Astrocyte of the cerebellum (primary cell): Measurements from ENCODE around the gene GSE1.

Experiments used
- DNase-seq: peaks from one replicate; pipeline ENCODE4 v3.0.0-alpha.2; 2011; ENCODE audit warnings: low read depth
- H3K4me3 ChIP-seq: 2 replicates; pipeline ENCODE4 v1.5.1; 2011; ENCODE audit warnings: mild to moderate bottlenecking, low read depth, low read length, moderate library complexity
- in situ Hi-C: cut with HindIII; loops from 2 replicates; pipeline ENCODE4 v1.10.0; 2017; ENCODE audit warnings: low sequenced_read_pairs
- TF ChIP-seq, protein P1 (sequence below): IDR thresholded peaks from 2 replicates; pipeline ENCODE4 v1.5.1; 2012; ENCODE audit warnings: low read length, low read depth, moderate library complexity, mild to moderate bottlenecking; ENCODE audit errors: missing control alignments

The GSE1 gene

DNA sequence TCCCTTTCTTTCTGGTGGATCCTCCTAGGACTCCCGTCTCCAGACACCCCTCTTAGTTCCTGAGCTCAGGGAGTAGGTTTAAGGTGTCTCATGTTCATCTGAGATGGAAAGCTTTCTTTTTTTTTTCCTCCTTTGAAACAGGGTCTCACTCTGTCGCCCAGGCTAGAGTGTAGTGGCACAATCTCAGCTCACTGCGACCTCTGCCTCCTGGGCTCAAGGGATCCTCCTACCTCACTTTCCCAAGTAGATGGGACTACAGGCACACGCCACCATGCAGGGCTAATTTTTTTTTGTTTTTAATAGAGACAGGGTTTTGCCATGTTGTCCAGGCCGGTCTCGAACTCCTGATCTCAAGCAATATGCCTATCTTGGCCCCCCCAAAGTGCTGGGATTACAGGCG lies 3.6 kb upstream of the GSE1 start:
- in situ Hi-C loops, result no loop called here
- H3K4me3 ChIP-seq, result no peak overlapping the region
- TF ChIP-seq, protein P1, sequence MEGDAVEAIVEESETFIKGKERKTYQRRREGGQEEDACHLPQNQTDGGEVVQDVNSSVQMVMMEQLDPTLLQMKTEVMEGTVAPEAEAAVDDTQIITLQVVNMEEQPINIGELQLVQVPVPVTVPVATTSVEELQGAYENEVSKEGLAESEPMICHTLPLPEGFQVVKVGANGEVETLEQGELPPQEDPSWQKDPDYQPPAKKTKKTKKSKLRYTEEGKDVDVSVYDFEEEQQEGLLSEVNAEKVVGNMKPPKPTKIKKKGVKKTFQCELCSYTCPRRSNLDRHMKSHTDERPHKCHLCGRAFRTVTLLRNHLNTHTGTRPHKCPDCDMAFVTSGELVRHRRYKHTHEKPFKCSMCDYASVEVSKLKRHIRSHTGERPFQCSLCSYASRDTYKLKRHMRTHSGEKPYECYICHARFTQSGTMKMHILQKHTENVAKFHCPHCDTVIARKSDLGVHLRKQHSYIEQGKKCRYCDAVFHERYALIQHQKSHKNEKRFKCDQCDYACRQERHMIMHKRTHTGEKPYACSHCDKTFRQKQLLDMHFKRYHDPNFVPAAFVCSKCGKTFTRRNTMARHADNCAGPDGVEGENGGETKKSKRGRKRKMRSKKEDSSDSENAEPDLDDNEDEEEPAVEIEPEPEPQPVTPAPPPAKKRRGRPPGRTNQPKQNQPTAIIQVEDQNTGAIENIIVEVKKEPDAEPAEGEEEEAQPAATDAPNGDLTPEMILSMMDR, result no peak
- DNase-seq, result no peak

DNA sequence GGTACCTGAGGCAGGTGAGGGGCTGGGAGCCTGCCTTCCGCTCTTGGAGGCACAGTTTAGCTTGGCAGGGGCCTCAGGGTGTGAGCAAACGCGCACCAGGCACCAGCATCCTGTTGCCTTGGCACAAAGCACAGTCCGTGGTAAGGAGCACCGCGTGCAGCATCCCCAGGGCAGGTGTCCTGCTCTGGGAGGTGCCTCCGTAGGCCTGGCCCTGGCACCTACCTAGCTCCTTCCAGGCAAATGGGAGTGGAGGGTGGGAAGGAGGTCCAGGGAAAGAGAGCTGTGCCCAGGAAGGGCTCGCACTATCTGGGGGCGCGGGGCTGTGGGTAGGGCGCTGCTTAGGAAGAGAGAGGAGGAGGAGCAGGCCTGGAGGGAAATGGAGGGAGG lies 3.1 kb upstream of the GSE1 start:
- in situ Hi-C loops, result no loop called here
- no peak overlapping the region for H3K4me3 ChIP-seq
- TF ChIP-seq, protein P1, result no peak
- DNase-seq, result no peak

DNA sequence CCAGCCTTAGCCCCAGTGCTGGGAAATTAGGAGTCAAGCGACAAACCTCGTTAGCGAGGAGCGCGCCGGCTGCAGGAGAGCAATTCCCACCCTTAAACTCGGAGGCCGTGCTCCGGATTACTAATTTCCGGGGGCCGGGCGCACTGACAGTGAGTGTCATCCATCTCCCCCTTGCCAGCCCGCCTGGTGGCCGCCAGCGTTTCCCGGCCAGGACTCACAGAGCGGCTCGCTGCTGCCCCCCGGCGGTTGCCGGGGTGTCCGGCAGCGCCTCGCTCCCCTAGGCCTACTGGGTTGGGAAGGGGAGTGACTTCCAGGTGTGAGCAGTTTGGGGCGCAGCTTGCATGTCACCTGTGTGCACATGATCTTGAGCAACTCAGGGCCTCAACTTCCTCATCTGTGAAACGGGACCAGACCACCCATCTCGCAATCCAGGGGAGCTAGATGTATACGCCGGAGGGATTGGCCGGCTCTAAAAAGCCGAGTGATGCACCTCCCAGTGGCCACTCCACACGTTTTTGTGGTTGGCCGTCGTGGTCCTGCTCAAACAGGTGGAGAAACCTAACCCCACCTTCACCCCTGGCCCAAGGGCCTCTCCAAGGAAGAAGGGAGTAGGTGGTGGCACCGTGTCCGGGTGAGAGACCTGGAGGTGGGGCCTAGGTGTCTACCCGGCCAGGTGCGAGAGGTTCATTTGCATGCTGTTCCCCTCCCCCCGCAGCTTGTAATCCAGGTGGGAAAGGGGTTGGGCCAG lies 2.5 kb upstream of the GSE1 start:
- no peak for DNase-seq
- TF ChIP-seq, protein P1, result peak; percentile 98
- in situ Hi-C loops, result no loop called here
- H3K4me3 ChIP-seq, result no peak overlapping the region

DNA sequence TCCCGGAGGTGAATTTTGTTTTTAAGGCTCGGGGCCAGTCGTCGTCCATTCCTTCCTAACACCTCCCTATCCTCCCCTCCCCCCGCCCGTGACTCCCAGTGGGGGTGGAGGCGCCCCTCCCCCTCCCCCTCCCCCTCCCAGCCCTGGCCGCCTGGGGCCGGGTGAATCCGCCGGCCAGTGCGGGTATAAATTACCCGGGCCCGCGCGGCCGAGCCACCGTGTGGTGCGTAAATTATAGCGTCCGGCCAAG lies 2.0 kb upstream of the GSE1 start:
- TF ChIP-seq, protein P1, result no peak
- DNase-seq, result no peak
- in situ Hi-C loops, result no loop called here
- H3K4me3 ChIP-seq, result peak overlapping the region; percentile 40

DNA sequence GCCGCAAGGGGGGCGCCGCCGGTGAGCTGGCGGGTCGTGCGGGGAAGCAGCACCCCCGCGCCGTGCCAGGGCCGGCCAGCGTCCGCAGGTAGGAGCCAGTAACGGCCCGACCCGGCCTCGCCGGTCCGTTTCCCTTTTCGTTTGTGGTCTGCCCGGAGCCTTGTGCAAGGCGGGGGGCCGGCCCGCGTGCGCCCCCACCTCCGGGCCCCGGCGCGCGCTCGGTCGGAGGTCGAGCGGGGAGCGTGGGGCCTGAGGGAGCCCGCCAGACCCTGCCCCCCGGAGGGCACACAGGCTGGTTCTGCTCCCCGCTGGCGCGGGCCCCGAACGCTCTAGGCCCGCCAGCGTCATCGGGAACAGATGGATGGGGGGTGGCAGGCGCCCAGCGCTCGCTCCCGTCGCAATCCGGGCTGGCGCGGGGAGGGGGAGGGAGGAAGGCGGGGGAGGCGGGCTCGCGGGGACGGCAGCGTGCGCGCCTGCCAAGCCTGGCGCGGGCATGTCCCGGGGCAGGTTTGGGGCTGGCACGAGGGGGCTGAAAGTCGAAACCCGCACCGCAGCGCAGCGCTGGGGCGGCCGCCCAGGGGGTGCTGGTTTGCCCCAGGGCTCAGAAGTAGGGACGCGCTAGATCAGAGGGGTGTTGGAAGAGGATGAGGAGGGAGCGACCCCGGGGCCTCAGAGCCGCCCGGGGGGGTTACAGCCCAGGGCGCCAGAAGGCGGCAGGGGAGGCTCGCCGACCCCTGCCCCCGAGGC lies 1.5 kb upstream of the GSE1 start:
- TF ChIP-seq, protein P1, result no peak
- H3K4me3 ChIP-seq, result peak overlapping the region; percentile 40
- in situ Hi-C loops, result no loop called here
- no peak for DNase-seq

DNA sequence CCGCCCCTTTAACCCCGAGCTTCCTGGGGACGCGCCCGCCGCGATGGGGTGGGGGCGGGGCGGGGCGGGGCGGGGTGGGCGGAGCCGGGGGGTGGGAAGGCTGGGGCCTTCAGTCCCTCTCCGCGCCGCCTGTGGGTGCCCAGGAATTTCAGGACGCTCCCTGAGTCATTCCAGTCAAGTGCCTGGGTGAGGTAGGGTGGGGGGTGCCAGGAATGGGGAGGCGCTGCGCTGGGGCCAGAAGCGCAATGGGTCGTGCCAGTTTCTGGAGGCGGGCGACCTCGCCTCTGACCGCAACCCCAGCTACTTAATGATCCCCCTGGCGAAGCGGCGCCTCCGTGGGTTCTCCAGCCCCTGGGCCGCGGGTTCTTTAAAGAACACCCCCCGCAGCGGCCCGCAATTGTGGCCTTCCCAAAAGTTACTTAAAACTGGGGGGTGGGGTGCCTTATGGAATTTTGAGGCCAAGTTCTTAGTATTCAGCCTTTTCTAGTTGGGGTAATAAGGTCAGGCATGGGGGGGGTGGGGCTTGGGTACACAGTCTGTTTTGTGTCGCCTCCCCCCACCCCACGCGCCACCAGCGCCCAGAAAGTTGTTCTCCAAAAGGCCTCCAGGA lies 826 bp upstream of the GSE1 start:
- TF ChIP-seq, protein P1, result no peak
- in situ Hi-C loops, result no loop called here
- H3K4me3 ChIP-seq, result peak overlapping the region; percentile 43
- DNase-seq, result no peak
